ENCODE measurements around the gene MRAP.

Gene MRAP

DNA sequence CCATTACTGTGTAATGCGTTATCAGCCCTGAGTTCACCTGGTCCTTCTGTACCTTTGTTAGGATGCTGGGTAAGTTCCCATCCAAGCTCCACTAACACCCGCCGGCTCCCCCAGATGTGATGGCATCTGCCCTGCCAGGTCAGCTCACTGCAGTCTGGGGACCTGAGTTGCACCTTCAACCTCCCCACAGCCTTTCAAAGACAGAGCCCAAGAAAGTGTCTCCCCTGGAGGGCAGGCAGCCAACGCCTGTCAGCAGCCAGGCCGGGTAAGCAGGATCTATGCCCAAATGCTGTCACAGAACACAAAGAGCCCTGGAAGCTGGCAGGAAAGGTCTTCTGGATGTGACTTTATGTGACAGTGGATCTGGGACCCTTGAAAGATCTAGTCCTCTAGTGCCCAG, 13.7 kb downstream of the MRAP start:
- Histone ChIP-seq H3K4me2 (ENCODE audit: low read length) (no peak overlapping the region), H3K9me2 (replicated peaks; ENCODE audit: control insufficient read depth, low read length) (no peaks in the 10 kb centered on the region), H3K27ac (ENCODE audit: low read depth, low read length) (no peak overlapping the region), H3K9me3 (ENCODE audit: control insufficient read depth, insufficient read depth, low read length) (no peaks in the 10 kb centered on the region), H3K27me3 (ENCODE audit: control insufficient read depth, low read length) (no peaks in the 10 kb centered on the region), H3K4me3 (ENCODE audit: low read length) (no peak overlapping the region), H3K36me3 (ENCODE audit: control insufficient read depth, low read length) (peaks cover 51% of the 10 kb centered on the region), H3K4me1 (ENCODE audit: control insufficient read depth, low read length) (no peaks in the 10 kb centered on the region), H4K20me1 (ENCODE audit: control insufficient read depth, insufficient read depth, low read depth, low read length) (no peaks in the 10 kb centered on the region), H3F3A (ENCODE audit: control insufficient read depth, insufficient read depth) (0 out of 2 replicates have a peak, but pooled peaks cover 2% of the 10 kb centered on the region), H3K79me2 (ENCODE audit: control insufficient read depth, low read length) (no peaks in the 10 kb centered on the region)
- no peak for TF ChIP-seq EZH2phosphoT487 (IDR thresholded peaks at IDR 0.05; ENCODE audit: borderline replicate concordance, low read length)
- TF ChIP-seq, protein P1, sequence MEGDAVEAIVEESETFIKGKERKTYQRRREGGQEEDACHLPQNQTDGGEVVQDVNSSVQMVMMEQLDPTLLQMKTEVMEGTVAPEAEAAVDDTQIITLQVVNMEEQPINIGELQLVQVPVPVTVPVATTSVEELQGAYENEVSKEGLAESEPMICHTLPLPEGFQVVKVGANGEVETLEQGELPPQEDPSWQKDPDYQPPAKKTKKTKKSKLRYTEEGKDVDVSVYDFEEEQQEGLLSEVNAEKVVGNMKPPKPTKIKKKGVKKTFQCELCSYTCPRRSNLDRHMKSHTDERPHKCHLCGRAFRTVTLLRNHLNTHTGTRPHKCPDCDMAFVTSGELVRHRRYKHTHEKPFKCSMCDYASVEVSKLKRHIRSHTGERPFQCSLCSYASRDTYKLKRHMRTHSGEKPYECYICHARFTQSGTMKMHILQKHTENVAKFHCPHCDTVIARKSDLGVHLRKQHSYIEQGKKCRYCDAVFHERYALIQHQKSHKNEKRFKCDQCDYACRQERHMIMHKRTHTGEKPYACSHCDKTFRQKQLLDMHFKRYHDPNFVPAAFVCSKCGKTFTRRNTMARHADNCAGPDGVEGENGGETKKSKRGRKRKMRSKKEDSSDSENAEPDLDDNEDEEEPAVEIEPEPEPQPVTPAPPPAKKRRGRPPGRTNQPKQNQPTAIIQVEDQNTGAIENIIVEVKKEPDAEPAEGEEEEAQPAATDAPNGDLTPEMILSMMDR (IDR thresholded peaks at IDR 0.05; ENCODE audit: low read depth, low read length, poor library complexity, severe bottlenecking): no peak

DNA sequence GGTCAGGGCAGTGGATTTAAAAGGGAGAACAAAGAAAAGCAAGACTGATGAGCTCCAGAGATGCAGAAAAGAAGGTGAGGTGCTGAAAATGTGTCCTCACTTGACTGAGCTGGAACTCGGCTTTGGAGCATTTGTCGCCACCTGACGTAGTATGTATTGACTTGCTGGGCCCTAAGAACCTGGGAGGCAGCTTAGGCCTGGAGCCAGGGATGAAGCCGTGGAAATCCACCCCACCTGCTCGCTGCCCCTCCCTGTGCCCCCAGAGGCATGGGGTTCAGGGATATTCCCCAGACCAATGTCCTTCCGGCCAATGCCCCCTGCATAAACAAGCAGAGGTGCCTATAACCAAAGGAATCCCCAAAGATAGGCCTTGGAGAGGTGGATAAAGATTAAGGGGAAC, 14.3 kb downstream of the MRAP start:
- Histone ChIP-seq H3K27ac (ENCODE audit: low read depth, low read length) (no peak overlapping the region), H3K36me3 (ENCODE audit: control insufficient read depth, low read length) (peaks cover 58% of the 10 kb centered on the region), H3K9me2 (replicated peaks; ENCODE audit: control insufficient read depth, low read length) (no peaks in the 10 kb centered on the region), H3K4me3 (ENCODE audit: low read length) (no peak overlapping the region), H3K4me1 (ENCODE audit: control insufficient read depth, low read length) (no peaks in the 10 kb centered on the region), H3K4me2 (ENCODE audit: low read length) (no peak overlapping the region), H4K20me1 (ENCODE audit: control insufficient read depth, insufficient read depth, low read depth, low read length) (no peaks in the 10 kb centered on the region), H3F3A (ENCODE audit: control insufficient read depth, insufficient read depth) (0 out of 2 replicates have a peak, but pooled peaks cover 2% of the 10 kb centered on the region), H3K79me2 (ENCODE audit: control insufficient read depth, low read length) (no peaks in the 10 kb centered on the region), H3K9me3 (ENCODE audit: control insufficient read depth, insufficient read depth, low read length) (no peaks in the 10 kb centered on the region), H3K27me3 (ENCODE audit: control insufficient read depth, low read length) (no peaks in the 10 kb centered on the region)
- TF ChIP-seq, protein P1 (IDR thresholded peaks at IDR 0.05; ENCODE audit: low read depth, low read length, poor library complexity, severe bottlenecking): no peak
- TF ChIP-seq EZH2phosphoT487 (IDR thresholded peaks at IDR 0.05; ENCODE audit: borderline replicate concordance, low read length): no peak

DNA sequence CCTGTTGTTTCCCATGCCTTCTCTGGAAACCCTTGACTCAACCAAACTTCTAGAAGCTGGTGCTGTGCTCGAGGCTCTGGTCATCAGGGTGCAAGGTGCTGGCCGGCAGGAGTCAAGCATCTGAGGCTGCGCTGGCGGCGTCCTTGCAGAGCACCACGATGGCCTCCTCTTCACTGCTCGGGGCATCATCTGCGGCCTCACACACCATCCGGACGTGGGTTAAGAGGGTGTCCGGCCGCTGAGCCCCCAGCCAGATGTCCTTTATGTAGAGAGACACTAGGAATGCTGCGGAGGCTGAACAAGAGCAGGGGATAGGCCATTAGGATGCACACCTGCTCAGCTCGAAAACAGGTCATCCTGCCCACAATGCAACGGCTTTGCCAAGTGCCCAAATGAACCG, 16.2 kb downstream of the MRAP start:
- TF ChIP-seq, protein P1 (IDR thresholded peaks at IDR 0.05; ENCODE audit: low read depth, low read length, poor library complexity, severe bottlenecking): no peak
- no peak for TF ChIP-seq EZH2phosphoT487 (IDR thresholded peaks at IDR 0.05; ENCODE audit: borderline replicate concordance, low read length)
- H3K79me2 ChIP-seq (ENCODE audit: control insufficient read depth, low read length): no peaks in the 10 kb centered on the region
- H3K9me2 ChIP-seq (replicated peaks; ENCODE audit: control insufficient read depth, low read length): no peaks in the 10 kb centered on the region
- no peaks in the 10 kb centered on the region for H4K20me1 ChIP-seq (ENCODE audit: control insufficient read depth, insufficient read depth, low read depth, low read length)
- H3K9me3 ChIP-seq (ENCODE audit: control insufficient read depth, insufficient read depth, low read length): no peaks in the 10 kb centered on the region
- no peaks in the 10 kb centered on the region for H3K4me1 ChIP-seq (ENCODE audit: control insufficient read depth, low read length)
- H3K4me3 ChIP-seq (ENCODE audit: low read length): no peak overlapping the region
- H3F3A ChIP-seq (ENCODE audit: control insufficient read depth, insufficient read depth): 0 out of 2 replicates have a peak, but pooled peaks cover 2% of the 10 kb centered on the region
- H3K27ac ChIP-seq (ENCODE audit: low read depth, low read length): no peak overlapping the region
- peaks cover 76% of the 10 kb centered on the region for H3K36me3 ChIP-seq (ENCODE audit: control insufficient read depth, low read length)
- H3K27me3 ChIP-seq (ENCODE audit: control insufficient read depth, low read length): no peaks in the 10 kb centered on the region
- H3K4me2 ChIP-seq (ENCODE audit: low read length): no peak overlapping the region
